Thoracic aorta (tissue), 2 donors: Measurements from ENCODE around the gene CHAC1. TPM values are rescaled to one million over a fixed set of nuclear protein-coding genes. Genes with fewer than 3 reads are reported as not detected.

Source experiments
- ATAC-seq: fragments of 150-250 bp; one replicate; pipeline ENCODE4 v1.8.0; 2017; ENCODE audit warnings: low read depth; ENCODE audit not compliant: insufficient number of reproducible peaks, low FRiP score
- DNase-seq: peaks from one replicate; pipeline ENCODE4 v3.0.0-alpha.2; 2020; ENCODE audit warnings: low spot score
- H3K27ac ChIP-seq, 2 donors: fragments of 200-600 bp; sonication (generic); 1 replicate in 1 of 2; 2 replicates in 1 of 2; pipeline ENCODE4 v1.5.1; 2016; ENCODE audit warnings: mild to moderate bottlenecking in 2 of 2, moderate library complexity in 2 of 2
- H3K27me3 ChIP-seq: fragments of 200-600 bp; sonication (generic); replicated peaks from 2 replicates; pipeline ENCODE4 v1.6.0; 2016; ENCODE audit warnings: mild to moderate bottlenecking; ENCODE audit not compliant: insufficient read depth
- H3K36me3 ChIP-seq: fragments of 200-600 bp; sonication (generic); one replicate; pipeline ENCODE4 v1.5.1; 2016
- H3K4me1 ChIP-seq, 2 donors: fragments of 200-600 bp; sonication (generic); 1 replicate in 1 of 2; 2 replicates in 1 of 2; pipeline versions ENCODE4 v1.5.1 to v1.6.0; 2016; ENCODE audit warnings: low read depth in 2 of 2, mild to moderate bottlenecking in 1 of 2; ENCODE audit not compliant: control insufficient read depth in 1 of 2
- H3K4me3 ChIP-seq: fragments of 200-600 bp; sonication (generic); 2 replicates; pipeline ENCODE4 v1.5.1; 2016; ENCODE audit warnings: mild to moderate bottlenecking
- H3K9me3 ChIP-seq: fragments of 200-600 bp; sonication (generic); 2 replicates; pipeline ENCODE4 v1.5.1; 2016
- total RNA-seq, 2 donors: library from RNA; depleted of rRNA; stranded (reverse); fragments of >200 nt; gene quantifications; one replicate each; pipeline versions ENCODE4 v1.1.0 to v1.2.3, GENCODE V29; 2016
- TF ChIP-seq, protein P1 (sequence below): fragments of 200-600 bp; sonication (generic); IDR thresholded peaks from one replicate; pipeline ENCODE4 v1.5.1; 2019; ENCODE audit warnings: antibody characterized with exemption

CHAC1 gene
- total RNA-seq, 2 donors from 2014 or later: 3.9 to 7.3 TPM

DNA sequence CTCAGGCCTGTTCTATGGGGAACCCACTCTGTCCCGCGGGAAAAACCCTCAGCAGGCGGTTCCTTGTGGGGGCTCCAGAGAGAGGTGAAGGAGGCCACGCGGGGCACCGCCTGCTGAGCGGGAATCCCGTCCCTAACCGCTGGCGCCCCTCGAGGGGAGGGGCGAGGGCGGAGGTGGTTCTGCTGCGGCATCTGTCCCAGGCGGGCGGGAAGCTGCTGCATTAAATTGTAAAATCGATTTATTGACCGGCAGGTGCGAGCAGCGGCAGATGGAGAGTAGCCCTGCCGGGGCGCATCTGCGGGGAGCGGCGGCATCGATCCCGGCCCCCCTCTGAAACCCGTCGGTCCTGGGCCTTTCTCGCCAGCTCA is 27.8 kb upstream of the CHAC1 start:
- H3K27me3 ChIP-seq: peaks cover 6% of the 10 kb centered on the region
- no peak overlapping the region for H3K27ac ChIP-seq
- no peak for DNase-seq
- ATAC-seq: no peak
- TF ChIP-seq, protein P1, sequence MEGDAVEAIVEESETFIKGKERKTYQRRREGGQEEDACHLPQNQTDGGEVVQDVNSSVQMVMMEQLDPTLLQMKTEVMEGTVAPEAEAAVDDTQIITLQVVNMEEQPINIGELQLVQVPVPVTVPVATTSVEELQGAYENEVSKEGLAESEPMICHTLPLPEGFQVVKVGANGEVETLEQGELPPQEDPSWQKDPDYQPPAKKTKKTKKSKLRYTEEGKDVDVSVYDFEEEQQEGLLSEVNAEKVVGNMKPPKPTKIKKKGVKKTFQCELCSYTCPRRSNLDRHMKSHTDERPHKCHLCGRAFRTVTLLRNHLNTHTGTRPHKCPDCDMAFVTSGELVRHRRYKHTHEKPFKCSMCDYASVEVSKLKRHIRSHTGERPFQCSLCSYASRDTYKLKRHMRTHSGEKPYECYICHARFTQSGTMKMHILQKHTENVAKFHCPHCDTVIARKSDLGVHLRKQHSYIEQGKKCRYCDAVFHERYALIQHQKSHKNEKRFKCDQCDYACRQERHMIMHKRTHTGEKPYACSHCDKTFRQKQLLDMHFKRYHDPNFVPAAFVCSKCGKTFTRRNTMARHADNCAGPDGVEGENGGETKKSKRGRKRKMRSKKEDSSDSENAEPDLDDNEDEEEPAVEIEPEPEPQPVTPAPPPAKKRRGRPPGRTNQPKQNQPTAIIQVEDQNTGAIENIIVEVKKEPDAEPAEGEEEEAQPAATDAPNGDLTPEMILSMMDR: no peak
- no peaks in the 10 kb centered on the region for H3K36me3 ChIP-seq
- H3K9me3 ChIP-seq: no peaks in the 10 kb centered on the region
- peaks cover 34 to 49% of the 10 kb centered on the region in 2 donors for H3K4me1 ChIP-seq
- no peak overlapping the region for H3K4me3 ChIP-seq

DNA sequence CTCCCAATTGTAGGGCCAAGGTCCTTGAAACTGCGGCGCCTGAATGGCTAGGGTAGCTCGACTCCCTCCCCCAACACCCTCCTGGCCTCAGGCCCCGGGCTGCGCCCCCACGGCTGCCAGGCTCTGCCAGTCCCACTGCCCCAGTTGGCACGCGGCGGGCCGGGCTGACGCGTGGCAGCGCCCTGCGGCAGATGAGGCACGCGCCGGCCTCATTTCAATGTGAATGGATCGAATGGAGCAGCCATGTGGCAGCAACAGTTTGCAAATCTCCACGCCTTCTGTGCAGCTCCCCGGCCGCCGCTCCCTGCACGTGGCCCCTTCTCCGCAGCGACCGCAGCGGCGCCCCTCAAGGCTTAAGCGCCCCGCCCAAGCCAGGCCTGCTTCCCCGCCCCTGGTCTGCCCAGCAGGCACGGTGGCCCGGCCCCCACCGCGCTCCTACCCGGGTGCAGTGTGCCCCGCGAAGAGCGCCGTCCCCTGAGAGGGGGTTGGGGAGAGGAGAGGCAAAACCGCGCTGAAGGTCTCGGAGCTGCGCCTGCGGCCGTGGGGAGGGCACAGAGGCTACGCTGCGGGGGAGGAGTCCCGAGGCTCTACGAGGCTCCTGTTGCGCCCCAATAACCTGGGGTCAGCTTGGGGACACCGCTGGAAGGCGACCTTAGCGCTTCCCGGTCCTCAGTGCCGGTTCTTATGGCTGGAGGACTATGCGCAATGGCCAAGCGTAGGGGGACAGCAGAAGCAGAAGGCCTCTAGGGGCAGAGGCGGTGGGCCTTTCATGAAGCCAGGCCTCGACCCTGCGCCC is 27.2 kb upstream of the CHAC1 start:
- DNase-seq (no peak), ATAC-seq (no peak)
- Histone ChIP-seq H3K27me3 (peaks cover 12% of the 10 kb centered on the region), H3K27ac (no peak overlapping the region), H3K4me1 (peaks cover 40 to 55% of the 10 kb centered on the region in 2 donors), H3K9me3 (no peaks in the 10 kb centered on the region), H3K4me3 (peak overlapping the region; percentile 49), H3K36me3 (no peaks in the 10 kb centered on the region)
- TF ChIP-seq, protein P1: no peak

DNA sequence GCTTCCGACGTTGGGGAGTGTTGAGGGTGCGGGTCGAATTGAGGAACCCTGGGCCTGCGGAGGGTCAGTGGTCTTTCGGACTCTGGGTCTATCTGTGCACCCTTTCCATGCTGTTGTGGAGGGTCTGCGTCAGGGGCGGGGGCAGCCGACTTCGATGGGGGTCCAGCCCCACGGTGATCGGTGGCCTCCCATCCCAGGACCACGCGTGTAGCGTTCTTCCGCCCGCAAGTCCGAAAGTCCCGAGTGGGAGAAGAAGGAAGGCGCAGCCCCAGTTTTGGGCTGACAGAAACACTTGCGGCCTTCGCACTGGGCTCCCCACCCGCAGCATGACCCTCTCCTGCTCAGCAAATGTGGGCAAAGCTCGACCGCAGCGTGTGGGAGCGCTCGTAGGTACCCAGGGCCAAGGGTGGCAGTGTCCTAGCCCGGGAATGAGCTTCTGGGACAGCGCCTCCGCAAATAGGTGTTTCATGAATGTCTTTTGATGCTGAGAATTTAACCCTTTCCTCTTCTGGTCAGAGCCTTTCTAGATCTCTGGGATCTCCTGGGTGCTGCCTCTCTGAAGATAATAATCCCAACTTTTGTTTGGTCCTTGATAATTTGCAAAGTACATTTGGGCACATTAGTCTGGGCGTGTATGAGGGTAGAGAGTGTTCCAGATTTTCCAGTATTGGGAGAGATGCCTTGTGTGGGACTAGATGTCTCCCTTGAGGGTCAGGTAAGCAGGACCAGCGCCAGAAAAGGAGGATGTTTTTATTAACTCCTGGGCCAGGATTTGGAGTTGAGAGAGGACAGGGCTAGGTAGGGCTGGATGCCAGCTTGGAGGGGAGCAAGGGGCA is 26.4 kb upstream of the CHAC1 start:
- H3K27me3 ChIP-seq: peaks cover 13% of the 10 kb centered on the region
- H3K4me1 ChIP-seq: peaks cover 42 to 59% of the 10 kb centered on the region in 2 donors
- H3K27ac ChIP-seq: no peak overlapping the region
- H3K9me3 ChIP-seq: no peaks in the 10 kb centered on the region
- no peaks in the 10 kb centered on the region for H3K36me3 ChIP-seq
- no peak for DNase-seq
- TF ChIP-seq, protein P1: no peak
- H3K4me3 ChIP-seq: no peak overlapping the region
- no peak for ATAC-seq

DNA sequence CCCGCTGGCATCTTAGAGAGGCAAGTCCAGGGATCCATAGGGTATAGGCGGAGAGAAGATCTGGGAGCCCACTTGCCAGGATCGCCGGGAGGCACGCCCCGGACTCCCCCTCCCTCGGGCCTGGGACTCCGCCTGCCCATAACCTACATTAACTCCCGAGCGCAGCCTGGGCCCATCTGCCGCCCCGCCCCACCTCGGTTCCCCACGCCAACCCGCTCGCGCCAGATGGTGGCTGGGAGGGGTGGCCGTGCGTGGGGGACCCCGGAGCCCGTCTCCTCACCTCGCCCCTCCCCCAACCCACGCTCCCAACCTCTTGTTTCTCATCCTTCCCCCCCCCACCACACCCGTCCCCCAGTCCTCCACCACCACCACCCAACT is 25.8 kb upstream of the CHAC1 start:
- Histone ChIP-seq H3K27me3 (peaks cover 13% of the 10 kb centered on the region), H3K27ac (no peak overlapping the region), H3K4me1 (peaks cover 42 to 59% of the 10 kb centered on the region in 2 donors), H3K9me3 (no peaks in the 10 kb centered on the region), H3K36me3 (no peaks in the 10 kb centered on the region), H3K4me3 (peak overlapping the region; percentile 72)
- ATAC-seq: no peak
- TF ChIP-seq, protein P1: no peak
- DNase-seq: no peak
